ENCODE measurements around the gene ARHGAP24.

DNA sequence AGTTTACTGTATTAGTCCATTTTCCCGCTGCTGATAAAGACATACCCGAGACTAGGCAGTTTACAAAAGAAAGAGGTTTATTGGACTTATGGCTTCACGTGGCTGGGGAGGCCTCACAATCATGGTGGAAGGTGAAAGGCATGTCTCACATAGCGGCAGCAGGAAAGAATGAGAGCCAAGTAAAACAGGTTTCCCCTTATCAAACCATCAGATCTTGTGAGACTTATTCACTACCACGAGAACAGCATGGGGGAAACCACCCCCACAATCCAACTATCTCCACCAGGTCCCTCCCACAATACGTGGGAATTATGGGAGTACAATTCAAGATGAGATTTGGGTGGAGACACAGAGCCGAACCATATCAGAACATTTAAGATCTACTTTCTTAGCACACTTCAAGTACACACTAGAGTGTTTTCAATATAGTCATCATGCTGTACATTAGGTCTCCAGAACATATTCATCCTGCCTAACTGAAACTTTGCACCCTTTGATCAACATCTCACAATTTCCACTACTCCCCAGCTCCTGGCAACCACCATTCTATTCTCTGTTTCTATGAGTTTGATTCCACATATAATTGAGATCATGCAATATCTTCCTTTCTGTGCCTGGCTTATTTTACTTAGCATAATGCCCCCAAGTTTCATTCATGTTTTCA is 341.0 kb downstream of the ARHGAP24 start:
- TF ChIP-seq CTCF (IDR thresholded peaks at IDR 0.05) = no peak
- no peak for TF ChIP-seq POLR2AphosphoS5 (IDR thresholded peaks at IDR 0.05)
